K562 (cell line): Measurements from ENCODE around the gene UHMK1. TPM values are rescaled to one million over a fixed set of nuclear protein-coding genes. Genes with fewer than 3 reads are reported as not detected.

Experiments
- ARID2 ChIP-seq: fragments of 450-650 bp; IDR thresholded peaks from 2 replicates; pipeline ENCODE4 v1.6.1; 2017; ENCODE audit warnings: antibody characterized with exemption, mild to moderate bottlenecking
- EWSR1 ChIP-seq: fragments of 450-650 bp; IDR thresholded peaks from 2 replicates; pipeline ENCODE4 v1.6.1; 2018; ENCODE audit warnings: borderline replicate concordance, mild to moderate bottlenecking, low read depth, moderate library complexity; ENCODE audit not compliant: partially characterized antibody
- GABPA ChIP-seq: fragments of 200-800 bp; sonication (Bioruptor generic); conservative IDR thresholded peaks from 2 replicates; pipeline ENCODE4 v1.6.1; 2016; ENCODE audit warnings: low read depth, missing genetic modification characterization, missing compliant biosample characterization
- LEF1 ChIP-seq: fragments of 450-650 bp; IDR thresholded peaks from 2 replicates; pipeline ENCODE4 v1.6.1; 2016; ENCODE audit warnings: mild to moderate bottlenecking
- RBBP5 ChIP-seq: fragments of 200-600 bp; sonication (generic); IDR thresholded peaks from 2 replicates; pipeline ENCODE4 v1.6.1; 2012; ENCODE audit warnings: borderline replicate concordance, mild to moderate bottlenecking, low read length, control low read depth, inconsistent platforms; ENCODE audit not compliant: insufficient read depth, poor library complexity, severe bottlenecking
- SMARCC2 ChIP-seq: fragments of 450-650 bp; IDR thresholded peaks from 2 replicates; pipeline ENCODE4 v1.6.1; 2017; ENCODE audit warnings: antibody characterized with exemption, moderate library complexity, mild to moderate bottlenecking, low read depth
- ZNF695 ChIP-seq: fragments of 450-650 bp; formaldehyde crosslinking; IDR thresholded peaks from 2 replicates; pipeline ENCODE4 v1.4.0; 2020; ENCODE audit warnings: mild to moderate bottlenecking, moderate library complexity
- ZNF696 ChIP-seq: fragments of 250-450 bp; sonication (Bioruptor Pico); conservative IDR thresholded peaks from 2 replicates; pipeline ENCODE4 v1.4.0; 2020; ENCODE audit warnings: mild to moderate bottlenecking, moderate library complexity
- ZSCAN32 ChIP-seq: fragments of 450-650 bp; formaldehyde crosslinking; IDR thresholded peaks from 2 replicates; pipeline ENCODE4 v1.4.0; 2020; ENCODE audit warnings: mild to moderate bottlenecking, moderate library complexity
- polyA plus RNA-seq, 8 experiments: library from polyadenylated mRNA; depleted of rRNA in 4 of 8; stranded (reverse) in 5 of 8; unstranded in 3 of 8; fragments of >200 nt; fragmentation: Nextera tagmentation in 2 of 8; fragmentation: Illumina TruSeq in 1 of 8; extraction: Ambion mirVana in 2 of 8; extraction: Trizol in 1 of 8; gene quantifications; 2 replicates each; pipeline versions ENCODE4 v1.2.1 to v1.2.3, GENCODE V29; 2011 to 2014; ENCODE audit warnings: inconsistent platforms in 1 of 8, missing spikeins in 1 of 8
- total RNA-seq, 7 experiments: library from RNA; depleted of rRNA in 6 of 7; stranded (reverse); fragments of >200 nt in 6 of 7; fragmentation: Illumina TruSeq in 2 of 7; extraction: Trizol in 2 of 7; gene quantifications; 2 replicates each; pipeline versions ENCODE4 v1.2.1 to v1.2.3, GENCODE V29; 2011 to 2021; ENCODE audit warnings: low replicate concordance in 1 of 7
- TF ChIP-seq, protein P1 (sequence below): fragments of 450-650 bp; IDR thresholded peaks from 2 replicates; pipeline ENCODE4 v1.7.0; 2016; ENCODE audit warnings: borderline replicate concordance
- TF ChIP-seq, protein P2 (sequence below): fragments of 250-450 bp; sonication (Bioruptor Pico); IDR thresholded peaks from 2 replicates; pipeline ENCODE4 v1.4.0; 2020
- TF ChIP-seq, protein P3 (sequence below): fragments of 250-450 bp; sonication (Bioruptor Pico); IDR thresholded peaks from 2 replicates; pipeline ENCODE4 v1.5.0; 2020; ENCODE audit warnings: mild to moderate bottlenecking, borderline replicate concordance
- TF ChIP-seq, protein P4 (sequence below): fragments of 250-450 bp; sonication (Bioruptor Pico); IDR thresholded peaks from 2 replicates; pipeline ENCODE4 v1.5.0; 2020; ENCODE audit warnings: mild to moderate bottlenecking

Gene UHMK1
- total and polyA plus RNA-seq, 9 of the 15 experiments (the other 6 are each of a cell fraction or from before 2014, with no cell fraction given): 13.1 to 72.4 (median 38.3) TPM

DNA sequence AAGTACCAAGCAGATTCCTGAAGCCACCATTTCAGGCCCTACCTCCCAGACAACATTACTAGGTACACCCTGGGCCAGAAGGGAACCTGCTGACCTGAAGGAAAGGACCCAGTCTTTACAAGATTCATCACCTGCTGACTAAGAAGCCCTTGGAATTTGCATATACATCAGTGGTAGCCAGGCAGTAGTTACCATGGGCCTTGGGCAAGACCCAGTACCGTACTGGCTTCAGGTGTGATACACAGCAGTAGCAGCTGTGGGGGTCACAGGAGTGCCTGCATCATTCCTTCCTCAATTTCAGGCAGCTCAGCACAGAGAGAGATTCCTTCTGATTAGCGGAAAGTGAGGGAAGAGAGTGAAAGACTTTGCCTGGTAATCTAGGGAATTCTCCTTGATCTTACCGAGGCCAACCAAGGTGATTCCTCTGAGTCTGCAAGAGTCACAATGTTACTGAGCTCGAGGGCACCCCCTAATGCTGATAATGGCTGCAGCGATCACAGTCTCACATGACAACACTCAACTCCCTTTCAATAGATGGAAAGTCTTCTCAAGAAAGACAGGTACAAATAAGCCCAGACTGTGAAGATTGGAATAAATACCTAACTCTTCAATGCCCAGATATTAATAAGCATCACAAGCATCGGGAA, 22.0 kb upstream of the UHMK1 start (continued):
- TF ChIP-seq, protein P1, sequence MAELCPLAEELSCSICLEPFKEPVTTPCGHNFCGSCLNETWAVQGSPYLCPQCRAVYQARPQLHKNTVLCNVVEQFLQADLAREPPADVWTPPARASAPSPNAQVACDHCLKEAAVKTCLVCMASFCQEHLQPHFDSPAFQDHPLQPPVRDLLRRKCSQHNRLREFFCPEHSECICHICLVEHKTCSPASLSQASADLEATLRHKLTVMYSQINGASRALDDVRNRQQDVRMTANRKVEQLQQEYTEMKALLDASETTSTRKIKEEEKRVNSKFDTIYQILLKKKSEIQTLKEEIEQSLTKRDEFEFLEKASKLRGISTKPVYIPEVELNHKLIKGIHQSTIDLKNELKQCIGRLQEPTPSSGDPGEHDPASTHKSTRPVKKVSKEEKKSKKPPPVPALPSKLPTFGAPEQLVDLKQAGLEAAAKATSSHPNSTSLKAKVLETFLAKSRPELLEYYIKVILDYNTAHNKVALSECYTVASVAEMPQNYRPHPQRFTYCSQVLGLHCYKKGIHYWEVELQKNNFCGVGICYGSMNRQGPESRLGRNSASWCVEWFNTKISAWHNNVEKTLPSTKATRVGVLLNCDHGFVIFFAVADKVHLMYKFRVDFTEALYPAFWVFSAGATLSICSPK: no peak
- TF ChIP-seq ZNF696 (CRISPR knock-in tag) (no peak), EWSR1 (no peak), SMARCC2 (no peak), ZSCAN32 (CRISPR knock-in tag) (no peak), LEF1 (no peak), GABPA (tag) (no peak), ARID2 (no peak), RBBP5 (no peak), ZNF695 (CRISPR knock-in tag) (no peak)
- TF ChIP-seq, protein P2, sequence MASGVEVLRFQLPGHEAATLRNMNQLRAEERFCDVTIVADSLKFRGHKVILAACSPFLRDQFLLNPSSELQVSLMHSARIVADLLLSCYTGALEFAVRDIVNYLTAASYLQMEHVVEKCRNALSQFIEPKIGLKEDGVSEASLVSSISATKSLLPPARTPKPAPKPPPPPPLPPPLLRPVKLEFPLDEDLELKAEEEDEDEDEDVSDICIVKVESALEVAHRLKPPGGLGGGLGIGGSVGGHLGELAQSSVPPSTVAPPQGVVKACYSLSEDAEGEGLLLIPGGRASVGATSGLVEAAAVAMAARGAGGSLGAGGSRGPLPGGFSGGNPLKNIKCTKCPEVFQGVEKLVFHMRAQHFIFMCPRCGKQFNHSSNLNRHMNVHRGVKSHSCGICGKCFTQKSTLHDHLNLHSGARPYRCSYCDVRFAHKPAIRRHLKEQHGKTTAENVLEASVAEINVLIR (CRISPR knock-in tag): no peak
- TF ChIP-seq, protein P3, sequence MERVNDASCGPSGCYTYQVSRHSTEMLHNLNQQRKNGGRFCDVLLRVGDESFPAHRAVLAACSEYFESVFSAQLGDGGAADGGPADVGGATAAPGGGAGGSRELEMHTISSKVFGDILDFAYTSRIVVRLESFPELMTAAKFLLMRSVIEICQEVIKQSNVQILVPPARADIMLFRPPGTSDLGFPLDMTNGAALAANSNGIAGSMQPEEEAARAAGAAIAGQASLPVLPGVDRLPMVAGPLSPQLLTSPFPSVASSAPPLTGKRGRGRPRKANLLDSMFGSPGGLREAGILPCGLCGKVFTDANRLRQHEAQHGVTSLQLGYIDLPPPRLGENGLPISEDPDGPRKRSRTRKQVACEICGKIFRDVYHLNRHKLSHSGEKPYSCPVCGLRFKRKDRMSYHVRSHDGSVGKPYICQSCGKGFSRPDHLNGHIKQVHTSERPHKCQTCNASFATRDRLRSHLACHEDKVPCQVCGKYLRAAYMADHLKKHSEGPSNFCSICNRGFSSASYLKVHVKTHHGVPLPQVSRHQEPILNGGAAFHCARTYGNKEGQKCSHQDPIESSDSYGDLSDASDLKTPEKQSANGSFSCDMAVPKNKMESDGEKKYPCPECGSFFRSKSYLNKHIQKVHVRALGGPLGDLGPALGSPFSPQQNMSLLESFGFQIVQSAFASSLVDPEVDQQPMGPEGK (CRISPR knock-in tag): no peak
- TF ChIP-seq, protein P4, sequence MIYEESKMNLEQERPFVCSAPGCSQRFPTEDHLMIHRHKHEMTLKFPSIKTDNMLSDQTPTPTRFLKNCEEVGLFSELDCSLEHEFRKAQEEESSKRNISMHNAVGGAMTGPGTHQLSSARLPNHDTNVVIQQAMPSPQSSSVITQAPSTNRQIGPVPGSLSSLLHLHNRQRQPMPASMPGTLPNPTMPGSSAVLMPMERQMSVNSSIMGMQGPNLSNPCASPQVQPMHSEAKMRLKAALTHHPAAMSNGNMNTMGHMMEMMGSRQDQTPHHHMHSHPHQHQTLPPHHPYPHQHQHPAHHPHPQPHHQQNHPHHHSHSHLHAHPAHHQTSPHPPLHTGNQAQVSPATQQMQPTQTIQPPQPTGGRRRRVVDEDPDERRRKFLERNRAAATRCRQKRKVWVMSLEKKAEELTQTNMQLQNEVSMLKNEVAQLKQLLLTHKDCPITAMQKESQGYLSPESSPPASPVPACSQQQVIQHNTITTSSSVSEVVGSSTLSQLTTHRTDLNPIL (CRISPR knock-in tag): no peak
